ENCODE results near the gene RPS3. TPM values are rescaled to one million over a fixed set of nuclear protein-coding genes. Genes with fewer than 3 reads are reported as not detected.

RPS3 gene
- total and polyA plus RNA-seq, 5 donors from 2014 or later: 3,495 to 6,708 (median 4,679) TPM

GRCh38 chr11:75439495-75440120 lies 40.3 kb downstream of the RPS3 start:
- no peak for ATAC-seq (ENCODE audit: low read depth in 2 of 2)
- Mint-ChIP-seq H3K9me3 (no peaks in the 10 kb centered on the region), H3K36me3 (peaks cover 18% of the 10 kb centered on the region), H3K27ac (peak overlapping the region in 1 of 3 donors; percentile 74), H3K4me3 (no peak overlapping the region), H3K27me3 (peaks cover 4% of the 10 kb centered on the region), H3K4me1 (no peaks in the 10 kb centered on the region)
- Histone ChIP-seq H3K4me3 (ENCODE audit: low read depth, low read length) (no peak overlapping the region), H3K27me3 (ENCODE audit: control insufficient read depth, insufficient read depth, low read length) (no peaks in the 10 kb centered on the region), H3K36me3 (ENCODE audit: control insufficient read depth, insufficient read depth, low read length) (peaks cover 11% of the 10 kb centered on the region), H3K27ac (ENCODE audit: insufficient read depth, low read length, poor library complexity, severe bottlenecking) (no peak overlapping the region), H3K9me3 (ENCODE audit: control insufficient read depth in 2 of 2, low read length in 2 of 2) (no peaks in the 10 kb centered on the region), H3K4me1 (ENCODE audit: control insufficient read depth, insufficient read depth, low read length, poor library complexity, severe bottlenecking) (no peaks in the 10 kb centered on the region)
- DNase-seq: no peak

GRCh38 chr11:75440960-75441803 lies 41.9 kb downstream of the RPS3 start:
- H3K4me1 ChIP-seq (ENCODE audit: control insufficient read depth, insufficient read depth, low read length, poor library complexity, severe bottlenecking): no peaks in the 10 kb centered on the region

GRCh38 chr11:75441804-75442132 lies 42.5 kb downstream of the RPS3 start:
- Histone ChIP-seq H3K4me1 (ENCODE audit: control insufficient read depth, insufficient read depth, low read length, poor library complexity, severe bottlenecking) (no peaks in the 10 kb centered on the region), H3K27me3 (ENCODE audit: control insufficient read depth, insufficient read depth, low read length) (no peaks in the 10 kb centered on the region), H3K27ac (ENCODE audit: insufficient read depth, low read length, poor library complexity, severe bottlenecking) (no peak overlapping the region), H3K4me3 (ENCODE audit: low read depth, low read length) (no peak overlapping the region), H3K9me3 (ENCODE audit: control insufficient read depth in 2 of 2, low read length in 2 of 2) (no peaks in the 10 kb centered on the region), H3K36me3 (ENCODE audit: control insufficient read depth, insufficient read depth, low read length) (peaks cover 4% of the 10 kb centered on the region)
- ATAC-seq (ENCODE audit: low read depth in 2 of 2) (no peak), DNase-seq (no peak)
- peaks cover 0 to 4% (median 0%) of the 10 kb centered on the region in 4 donors for H3K4me1 Mint-ChIP-seq
- H3K9me3 Mint-ChIP-seq: no peaks in the 10 kb centered on the region
- peaks cover 7% of the 10 kb centered on the region for H3K36me3 Mint-ChIP-seq
- no peak overlapping the region for H3K27ac Mint-ChIP-seq
- H3K4me3 Mint-ChIP-seq: no peak overlapping the region
- no peaks in the 10 kb centered on the region for H3K27me3 Mint-ChIP-seq

More at GRCh38 chr11:75440960-75441803, 41.9 kb downstream of the RPS3 start:
- Histone ChIP-seq H3K4me3 (ENCODE audit: low read depth, low read length) (no peak overlapping the region), H3K9me3 (ENCODE audit: control insufficient read depth in 2 of 2, low read length in 2 of 2) (no peaks in the 10 kb centered on the region), H3K27ac (ENCODE audit: insufficient read depth, low read length, poor library complexity, severe bottlenecking) (no peak overlapping the region), H3K36me3 (ENCODE audit: control insufficient read depth, insufficient read depth, low read length) (peaks cover 4% of the 10 kb centered on the region), H3K27me3 (ENCODE audit: control insufficient read depth, insufficient read depth, low read length) (no peaks in the 10 kb centered on the region)
- peaks cover 0 to 4% (median 0%) of the 10 kb centered on the region in 4 donors for H3K4me1 Mint-ChIP-seq
- H3K27ac Mint-ChIP-seq: no peak overlapping the region
- H3K36me3 Mint-ChIP-seq: peaks cover 9% of the 10 kb centered on the region
- DNase-seq (no peak), ATAC-seq (ENCODE audit: low read depth in 2 of 2) (no peak)
- no peak overlapping the region for H3K4me3 Mint-ChIP-seq
- H3K27me3 Mint-ChIP-seq: no peaks in the 10 kb centered on the region
- H3K9me3 Mint-ChIP-seq: no peaks in the 10 kb centered on the region

- Histone ChIP-seq H3K4me3 (ENCODE audit: low read depth, low read length) (no peak overlapping the region), H3K4me1 (ENCODE audit: control insufficient read depth, insufficient read depth, low read length, poor library complexity, severe bottlenecking) (no peaks in the 10 kb centered on the region), H3K9me3 (ENCODE audit: control insufficient read depth in 2 of 2, low read length in 2 of 2) (no peaks in the 10 kb centered on the region), H3K27ac (ENCODE audit: insufficient read depth, low read length, poor library complexity, severe bottlenecking) (no peak overlapping the region), H3K27me3 (ENCODE audit: control insufficient read depth, insufficient read depth, low read length) (no peaks in the 10 kb centered on the region), H3K36me3 (ENCODE audit: control insufficient read depth, insufficient read depth, low read length) (peaks cover 5% of the 10 kb centered on the region)
- Mint-ChIP-seq H3K9me3 (no peaks in the 10 kb centered on the region), H3K27me3 (no peaks in the 10 kb centered on the region), H3K4me1 (peaks cover 0 to 4% (median 0%) of the 10 kb centered on the region in 4 donors), H3K36me3 (peaks cover 7% of the 10 kb centered on the region), H3K27ac (no peak overlapping the region), H3K4me3 (no peak overlapping the region)
- DNase-seq (no peak), ATAC-seq (ENCODE audit: low read depth in 2 of 2) (no peak)
Observed at GRCh38 chr11:75442161-75442885, 43.0 kb downstream of the RPS3 start.

GRCh38 chr11:75443043-75443442 lies 43.7 kb downstream of the RPS3 start:
- Histone ChIP-seq H3K4me3 (ENCODE audit: low read depth, low read length) (no peak overlapping the region), H3K36me3 (ENCODE audit: control insufficient read depth, insufficient read depth, low read length) (peaks cover 6% of the 10 kb centered on the region), H3K27me3 (ENCODE audit: control insufficient read depth, insufficient read depth, low read length) (no peaks in the 10 kb centered on the region), H3K27ac (ENCODE audit: insufficient read depth, low read length, poor library complexity, severe bottlenecking) (no peak overlapping the region), H3K4me1 (ENCODE audit: control insufficient read depth, insufficient read depth, low read length, poor library complexity, severe bottlenecking) (no peaks in the 10 kb centered on the region), H3K9me3 (ENCODE audit: control insufficient read depth in 2 of 2, low read length in 2 of 2) (no peaks in the 10 kb centered on the region)
- H3K4me1 Mint-ChIP-seq: peaks cover 0 to 4% (median 0%) of the 10 kb centered on the region in 4 donors
- H3K27ac Mint-ChIP-seq: no peak overlapping the region
- peaks cover 7% of the 10 kb centered on the region for H3K36me3 Mint-ChIP-seq
- H3K27me3 Mint-ChIP-seq: no peaks in the 10 kb centered on the region
- H3K9me3 Mint-ChIP-seq: no peaks in the 10 kb centered on the region
- H3K4me3 Mint-ChIP-seq: no peak overlapping the region
- ATAC-seq (ENCODE audit: low read depth in 2 of 2) (no peak), DNase-seq (no peak)

GRCh38 chr11:75445315-75445953 lies 46.1 kb downstream of the RPS3 start:
- Mint-ChIP-seq H3K27ac (peak overlapping the region in 2 of 3 donors; percentile 12 to 38), H3K27me3 (no peaks in the 10 kb centered on the region), H3K4me1 (peaks cover 0 to 4% (median 0%) of the 10 kb centered on the region in 4 donors)

GRCh38 chr11:75447415-75447814 lies 48.1 kb downstream of the RPS3 start:
- no peak overlapping the region for H3K27ac ChIP-seq (ENCODE audit: insufficient read depth, low read length, poor library complexity, severe bottlenecking)
- H3K4me3 ChIP-seq (ENCODE audit: low read depth, low read length): no peak overlapping the region
- no peaks in the 10 kb centered on the region for H3K4me1 ChIP-seq (ENCODE audit: control insufficient read depth, insufficient read depth, low read length, poor library complexity, severe bottlenecking)
- no peaks in the 10 kb centered on the region for H3K9me3 ChIP-seq (ENCODE audit: control insufficient read depth in 2 of 2, low read length in 2 of 2)
- no peak overlapping the region for H3K27ac Mint-ChIP-seq
- H3K9me3 Mint-ChIP-seq: no peaks in the 10 kb centered on the region
- H3K27me3 ChIP-seq (ENCODE audit: control insufficient read depth, insufficient read depth, low read length): no peaks in the 10 kb centered on the region
- ATAC-seq (ENCODE audit: low read depth in 2 of 2) (no peak), DNase-seq (no peak)
- H3K27me3 Mint-ChIP-seq: no peaks in the 10 kb centered on the region
- no peak overlapping the region for H3K4me3 Mint-ChIP-seq
- H3K36me3 Mint-ChIP-seq: peaks cover 3% of the 10 kb centered on the region
- peaks cover 13% of the 10 kb centered on the region for H3K36me3 ChIP-seq (ENCODE audit: control insufficient read depth, insufficient read depth, low read length)
- peaks cover 0 to 4% (median 0%) of the 10 kb centered on the region in 4 donors for H3K4me1 Mint-ChIP-seq

More at GRCh38 chr11:75445315-75445953, 46.1 kb downstream of the RPS3 start:
- Mint-ChIP-seq H3K4me3 (no peak overlapping the region), H3K9me3 (no peaks in the 10 kb centered on the region), H3K36me3 (no peaks in the 10 kb centered on the region)
- no peaks in the 10 kb centered on the region for H3K4me1 ChIP-seq (ENCODE audit: control insufficient read depth, insufficient read depth, low read length, poor library complexity, severe bottlenecking)
- ATAC-seq (ENCODE audit: low read depth in 2 of 2) (peak; percentile 76 to 80), DNase-seq (peak; percentile 58 to 65 (median 58))
- no peak overlapping the region for H3K27ac ChIP-seq (ENCODE audit: insufficient read depth, low read length, poor library complexity, severe bottlenecking)
- no peaks in the 10 kb centered on the region for H3K27me3 ChIP-seq (ENCODE audit: control insufficient read depth, insufficient read depth, low read length)
- H3K4me3 ChIP-seq (ENCODE audit: low read depth, low read length): no peak overlapping the region
- H3K36me3 ChIP-seq (ENCODE audit: control insufficient read depth, insufficient read depth, low read length): peaks cover 6% of the 10 kb centered on the region
- no peaks in the 10 kb centered on the region for H3K9me3 ChIP-seq (ENCODE audit: control insufficient read depth in 2 of 2, low read length in 2 of 2)
